GM18502 (cell line): ENCODE results near the gene CIB4.

Experiments used
- ATAC-seq: cut with Tn5 transposase; IDR thresholded peaks from one replicate; pipeline ENCODE4 v1.9.1; 2021; ENCODE audit warnings: mild to moderate bottlenecking; ENCODE audit not compliant: unreplicated experiment, poor library complexity

CIB4 gene

GRCh38 chr2:26612522-26613240 is 28.5 kb downstream of the CIB4 start:
- ATAC-seq, result no peak

- ATAC-seq, result no peak
Measured at GRCh38 chr2:26612034-26612433, 29.1 kb downstream of the CIB4 start.

- ATAC-seq, result no peak
Measured at GRCh38 chr2:26610504-26611335, 30.4 kb downstream of the CIB4 start.

DNA sequence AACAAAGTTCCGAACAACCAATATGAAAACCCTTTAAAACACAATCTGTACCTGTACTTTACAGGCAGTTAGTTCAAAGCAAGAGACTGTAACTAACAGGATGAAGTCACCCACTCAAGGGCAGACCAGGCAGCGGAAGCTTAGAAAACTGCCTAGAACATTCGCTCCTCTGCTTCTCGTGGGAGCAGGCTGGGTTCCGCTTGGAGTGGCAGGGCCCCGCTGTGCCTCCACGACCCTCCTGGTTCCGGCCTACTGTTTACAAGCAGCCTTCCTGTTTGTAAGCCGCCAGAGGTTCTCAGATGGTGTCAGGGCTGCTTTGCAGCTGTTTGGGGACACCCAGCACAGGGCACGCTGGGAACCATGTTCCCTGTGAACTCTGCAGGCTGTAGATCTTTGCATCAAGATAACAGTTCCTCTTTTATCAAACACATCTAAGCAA is 31.3 kb downstream of the CIB4 start:
- no peak for ATAC-seq

DNA sequence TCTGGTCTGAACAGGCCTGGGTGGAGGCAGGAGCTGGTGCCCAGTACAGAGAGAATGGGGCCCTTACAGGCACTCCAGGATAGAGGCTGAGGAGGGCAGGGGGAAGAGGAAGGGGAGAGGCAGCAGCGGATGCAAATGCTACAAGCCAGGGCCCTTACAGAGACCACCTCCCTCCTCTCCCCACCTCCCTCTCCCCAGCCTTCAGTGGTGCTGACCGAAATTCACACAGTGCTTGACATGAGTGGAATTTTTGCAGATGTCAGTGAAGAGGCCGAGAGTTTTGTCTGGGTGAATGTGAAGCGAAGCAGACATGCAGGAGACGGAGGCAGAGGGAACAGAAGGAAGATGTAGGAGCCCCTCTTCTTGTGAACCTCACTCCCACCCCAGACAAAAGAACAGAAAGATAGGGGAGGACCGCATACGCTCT is 31.9 kb downstream of the CIB4 start:
- no peak for ATAC-seq

- ATAC-seq, result no peak
Measured at GRCh38 chr2:26608557-26608956, 32.6 kb downstream of the CIB4 start.

DNA sequence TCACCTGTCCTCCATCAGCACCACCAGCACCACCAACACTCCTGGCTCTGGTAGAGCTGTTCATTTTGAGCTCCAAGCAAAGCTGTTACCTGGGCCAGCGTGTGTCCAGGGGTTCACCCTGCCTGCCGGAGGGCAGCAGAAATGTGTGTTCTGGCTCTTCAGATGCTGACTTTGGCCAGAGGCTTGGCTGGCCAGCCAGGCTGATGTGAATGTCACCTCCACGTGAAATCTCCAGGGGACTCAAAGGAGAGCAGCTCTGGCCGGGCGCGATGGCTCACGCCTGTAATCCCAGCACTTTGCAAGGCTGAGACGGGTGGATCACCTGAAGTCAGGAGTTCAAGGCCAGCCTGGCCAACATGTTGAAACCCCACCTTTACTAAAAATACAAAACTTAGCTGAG is 33.5 kb downstream of the CIB4 start:
- ATAC-seq, result no peak

DNA sequence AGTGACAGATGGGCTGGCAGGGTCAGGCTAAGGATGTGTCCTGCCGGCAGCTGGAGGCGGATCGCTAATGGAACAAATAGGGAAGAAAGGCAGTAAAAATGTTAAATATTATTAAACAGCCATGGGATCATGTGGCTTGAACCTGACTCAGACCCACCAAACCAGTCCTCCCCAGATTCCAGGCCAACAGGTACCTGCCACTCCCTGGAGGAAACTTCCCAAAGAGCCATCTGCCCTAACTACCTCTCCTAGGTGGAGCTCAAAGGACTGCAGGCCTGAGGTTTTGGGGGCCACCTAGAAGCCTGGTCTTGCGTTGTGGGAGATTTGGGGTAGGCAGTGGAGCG is 34.3 kb downstream of the CIB4 start:
- no peak for ATAC-seq

DNA sequence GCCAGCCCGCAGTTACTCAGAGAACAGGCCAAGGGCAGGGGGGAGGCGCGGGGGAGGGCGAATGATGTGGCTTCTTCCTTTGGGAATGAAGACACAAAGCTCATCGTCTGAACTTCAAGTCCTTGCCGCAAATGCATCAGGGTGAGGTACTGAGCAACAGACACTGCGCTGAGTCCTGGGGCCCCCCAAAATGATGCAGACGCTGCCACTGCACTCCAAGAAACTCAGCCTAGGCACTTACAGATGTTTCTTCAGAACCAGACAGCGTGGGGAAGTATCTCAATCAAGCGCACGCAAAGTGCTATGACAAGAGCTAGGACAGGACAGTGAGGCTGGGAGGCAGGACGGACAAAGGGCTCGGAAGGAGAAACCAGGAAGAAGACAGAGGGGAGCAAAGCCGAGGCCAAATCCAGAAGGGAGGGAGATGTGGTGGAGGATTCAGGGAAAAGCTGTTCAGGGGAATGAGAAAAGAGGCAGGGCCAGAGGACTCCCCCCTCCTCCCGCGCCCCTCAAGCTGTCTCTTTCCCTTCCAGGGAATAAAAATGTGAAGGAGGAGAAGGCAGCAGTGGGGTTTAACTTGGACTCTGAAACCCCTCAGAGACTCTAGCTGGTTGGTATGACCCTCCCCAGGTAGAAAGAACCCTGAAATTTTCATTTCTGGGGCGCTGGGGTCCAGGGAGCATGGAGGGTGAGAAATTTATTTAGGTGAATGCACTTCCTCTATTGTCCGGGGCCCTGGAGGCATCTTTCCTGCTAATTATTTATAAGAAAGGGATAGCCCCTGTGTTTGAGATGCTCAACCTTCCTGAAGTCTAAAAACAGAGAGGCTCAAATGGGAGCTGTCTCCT is 34.9 kb downstream of the CIB4 start:
- ATAC-seq, result no peak

DNA sequence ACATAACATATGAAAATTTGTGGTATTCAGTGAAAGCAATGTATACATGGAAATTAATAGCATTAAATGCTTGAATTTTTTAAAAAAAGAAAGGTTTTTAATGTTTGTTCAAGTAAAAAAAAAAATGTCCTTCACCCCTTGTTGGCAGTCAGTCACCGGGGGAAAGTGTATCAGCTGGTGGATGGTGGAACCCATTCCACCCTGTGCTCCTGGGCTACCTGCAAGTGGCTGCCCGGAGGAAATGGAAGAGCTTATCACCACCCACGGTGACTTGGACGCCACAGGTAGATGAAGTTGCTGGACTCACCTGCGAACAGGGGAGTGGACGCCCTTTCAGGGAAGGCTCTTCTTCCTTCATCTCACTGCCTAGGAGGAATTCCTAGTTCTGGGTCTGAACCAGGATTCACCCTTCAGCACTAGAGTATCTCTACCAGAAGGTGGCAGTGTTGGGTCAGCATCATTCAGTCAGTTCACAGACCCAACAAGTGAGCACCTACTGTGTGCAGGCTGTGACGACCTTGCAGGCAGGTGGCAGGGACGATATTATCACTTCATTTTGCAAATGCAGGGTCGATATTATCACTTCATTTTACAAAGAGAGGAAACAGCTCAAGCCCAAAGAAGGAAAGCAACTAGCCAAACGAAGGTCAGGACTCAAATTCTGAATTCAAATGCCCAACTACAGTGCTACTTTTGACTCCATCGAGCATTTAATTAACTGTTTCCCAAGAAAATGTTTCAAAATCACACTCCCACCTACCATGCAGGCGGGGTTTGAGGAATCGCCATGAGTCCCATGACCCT is 35.8 kb downstream of the CIB4 start:
- no peak for ATAC-seq

DNA sequence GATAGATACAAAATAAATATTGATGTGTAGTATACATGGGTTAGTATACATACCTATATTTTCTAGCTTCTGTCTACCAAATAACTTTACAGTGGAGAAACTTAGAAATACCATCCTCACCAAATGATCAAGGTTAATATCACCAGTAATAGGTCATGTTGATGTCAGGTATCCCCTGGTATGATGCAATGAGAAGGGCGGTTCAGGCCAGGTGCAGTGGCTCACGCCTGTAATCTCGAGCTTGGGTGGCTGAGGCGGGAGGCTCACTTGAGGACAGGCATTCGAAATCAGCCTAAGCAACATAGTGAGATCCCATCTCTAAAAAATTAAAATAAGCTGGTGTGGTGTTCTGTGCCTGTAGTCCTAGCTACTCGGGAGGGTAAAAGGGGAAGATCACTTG is 38.6 kb downstream of the CIB4 start:
- no peak for ATAC-seq

- no peak for ATAC-seq
Measured at GRCh38 chr2:26599387-26599786, 41.8 kb downstream of the CIB4 start.

DNA sequence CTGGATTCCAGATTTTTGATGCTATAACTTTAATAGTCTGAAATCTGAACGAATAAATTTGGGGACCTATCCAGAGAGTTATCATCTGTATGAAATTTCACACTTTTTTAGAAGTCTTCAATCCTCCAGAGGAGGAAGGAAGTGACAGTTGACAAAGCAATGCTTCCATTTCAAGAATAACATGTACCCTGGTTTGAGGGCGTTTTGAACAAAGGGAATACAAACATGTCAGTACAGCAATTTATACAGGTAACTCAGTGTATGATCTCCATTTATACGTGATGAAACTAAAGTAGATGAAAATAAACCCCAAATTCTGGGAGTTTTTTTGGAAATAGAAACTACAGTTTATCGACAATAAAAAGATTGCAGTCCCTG is 42.2 kb downstream of the CIB4 start:
- no peak for ATAC-seq

DNA sequence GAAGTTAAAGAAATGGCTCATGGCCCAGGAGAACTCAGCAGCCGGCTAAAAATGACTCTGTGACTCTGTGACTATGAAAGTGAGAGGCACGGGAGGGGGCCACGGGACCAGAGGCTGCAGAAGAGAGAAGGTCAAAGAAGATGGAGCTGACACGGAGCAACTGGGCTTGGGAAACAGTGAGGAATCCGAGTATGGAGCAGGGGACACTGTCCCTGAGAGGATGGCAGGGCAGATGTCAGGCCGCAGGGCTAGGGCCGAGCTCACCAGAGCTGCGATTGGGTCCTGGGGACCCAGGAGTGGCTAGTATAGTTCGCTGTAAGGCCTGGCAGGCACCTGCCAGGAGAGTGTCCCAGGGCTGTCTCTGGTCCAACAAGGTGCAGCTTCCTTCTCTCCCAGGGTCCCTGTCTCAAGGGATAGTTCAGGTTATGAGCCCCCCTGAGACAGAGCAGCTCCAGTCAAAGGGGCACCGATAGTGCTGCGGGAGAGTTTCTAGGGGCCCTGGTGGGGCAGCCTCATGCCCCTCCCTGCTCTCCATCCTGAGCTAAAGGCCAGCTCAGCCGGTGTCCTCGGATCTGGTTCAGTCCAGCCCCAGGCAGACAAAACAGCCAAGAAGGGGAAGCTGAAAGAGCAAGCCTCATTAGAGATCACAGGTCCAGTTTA is 42.7 kb downstream of the CIB4 start:
- ATAC-seq, result no peak

GRCh38 chr2:26597197-26597596 is 44.0 kb downstream of the CIB4 start:
- no peak for ATAC-seq

DNA sequence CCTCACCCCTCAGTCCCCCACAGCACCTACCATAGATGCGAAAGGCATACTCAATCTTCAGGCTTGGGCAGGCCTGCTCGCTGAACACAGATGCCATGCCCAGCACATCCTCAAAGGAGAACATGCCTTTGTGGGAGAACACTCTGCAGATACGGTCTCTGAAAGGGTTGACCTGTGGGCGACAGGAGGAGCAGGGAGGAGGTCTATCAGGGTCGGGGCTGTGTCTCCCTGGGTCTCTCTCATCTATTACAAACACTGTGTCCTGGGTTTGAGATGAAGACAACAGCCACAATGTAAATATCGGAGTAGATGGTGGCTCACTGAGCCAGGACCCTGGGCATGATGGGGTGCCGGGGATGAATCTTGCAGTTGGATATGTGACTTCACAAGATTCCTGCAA is 46.0 kb downstream of the CIB4 start:
- ATAC-seq, result no peak

DNA sequence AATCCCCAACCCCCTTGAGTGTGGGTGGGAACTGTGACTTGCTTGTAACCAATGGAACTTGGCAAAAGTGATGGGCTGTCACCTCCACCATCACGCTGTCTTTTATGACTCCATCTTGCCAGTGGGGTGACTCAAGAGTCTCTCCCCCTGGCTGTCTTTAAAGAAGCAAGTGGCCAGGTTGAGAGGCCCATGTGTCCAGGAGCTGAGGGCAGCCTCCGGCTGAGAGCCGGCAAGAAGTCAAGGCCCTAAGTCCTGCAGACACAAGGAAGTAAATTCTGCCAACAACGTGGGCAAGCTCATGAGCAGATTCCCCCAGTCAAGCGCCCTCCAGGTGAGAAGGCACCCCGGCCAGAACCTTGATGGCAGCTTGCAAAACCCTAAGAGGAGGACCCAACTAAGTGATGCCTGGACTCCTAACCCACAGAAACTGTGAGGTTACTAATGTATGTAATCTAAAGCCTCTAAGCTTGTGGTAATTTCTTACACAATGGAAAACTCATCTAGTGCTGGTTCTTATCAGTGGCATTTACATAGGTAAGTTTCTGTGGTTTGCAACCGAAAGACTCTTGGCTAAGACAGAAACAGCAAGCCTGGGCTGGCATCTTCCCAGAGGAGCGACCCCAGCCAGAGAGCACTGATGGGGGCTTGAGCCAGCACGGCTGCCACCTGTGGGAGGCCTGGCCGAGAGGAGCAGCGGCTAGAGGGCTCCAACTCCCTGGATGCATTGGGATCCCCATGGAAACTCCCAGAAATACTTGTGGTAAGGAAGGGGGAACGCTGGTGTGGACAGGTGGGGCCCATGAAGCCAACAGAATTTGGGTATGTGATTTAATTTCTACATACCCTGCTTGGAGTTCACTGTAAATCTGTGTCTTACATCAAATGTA is 49.3 kb downstream of the CIB4 start:
- ATAC-seq, result no peak

GRCh38 chr2:26590980-26591618 is 50.1 kb downstream of the CIB4 start:
- no peak for ATAC-seq
